ENCODE measurements around the gene PALM. TPM values are rescaled to one million over a fixed set of nuclear protein-coding genes. Genes with fewer than 3 reads are reported as not detected.

PALM gene
- total and polyA plus RNA-seq, 2 donors: 2.2 to 11.7 TPM

- no peak overlapping the region for H3K27ac ChIP-seq (ENCODE audit: low read depth in 1 of 2, low read length in 1 of 2)
- peaks cover 0 to 5% of the 10 kb centered on the region in 2 donors for H3K4me1 ChIP-seq (ENCODE audit: control insufficient read depth in 2 of 2, insufficient read depth in 2 of 2, low read length in 2 of 2)
- peaks cover 26 to 52% of the 10 kb centered on the region in 2 donors for H3K27me3 ChIP-seq (ENCODE audit: control insufficient read depth in 2 of 2, insufficient read depth in 1 of 2, low read length in 1 of 2)
- H3K36me3 ChIP-seq (ENCODE audit: control insufficient read depth in 2 of 2, insufficient read depth in 2 of 2, low read length in 1 of 2): no peaks in the 10 kb centered on the region
- WGBS: 93% methylated on average over 3 of the region's 3 CpGs
- H3K9me3 ChIP-seq (ENCODE audit: control insufficient read depth in 2 of 2, insufficient read depth in 1 of 2, low read length in 1 of 2): peaks cover 0 to 7% of the 10 kb centered on the region in 2 donors
- H3K4me3 ChIP-seq (ENCODE audit: low read length in 2 of 2): no peak overlapping the region
- no peak for DNase-seq (ENCODE audit: low read depth in 6 of 9, low spot score in 9 of 9)
Measured at GRCh38 chr19:715347-715746, 6.6 kb downstream of the PALM start.

- Histone ChIP-seq H3K9me3 (ENCODE audit: control insufficient read depth in 2 of 2, insufficient read depth in 1 of 2, low read length in 1 of 2) (peaks cover 0 to 7% of the 10 kb centered on the region in 2 donors), H3K4me1 (ENCODE audit: control insufficient read depth in 2 of 2, insufficient read depth in 2 of 2, low read length in 2 of 2) (peaks cover 0 to 5% of the 10 kb centered on the region in 2 donors), H3K36me3 (ENCODE audit: control insufficient read depth in 2 of 2, insufficient read depth in 2 of 2, low read length in 1 of 2) (no peaks in the 10 kb centered on the region), H3K27ac (ENCODE audit: low read depth in 1 of 2, low read length in 1 of 2) (no peak overlapping the region), H3K4me3 (ENCODE audit: low read length in 2 of 2) (no peak overlapping the region), H3K27me3 (ENCODE audit: control insufficient read depth in 2 of 2, insufficient read depth in 1 of 2, low read length in 1 of 2) (peaks cover 29 to 59% of the 10 kb centered on the region in 2 donors)
- DNase-seq (ENCODE audit: low read depth in 6 of 9, low spot score in 9 of 9): no peak
- 72% methylated on average over 23 of the region's 23 CpGs for WGBS
Measured at GRCh38 chr19:718251-718951, 9.7 kb downstream of the PALM start.

- peaks cover 29 to 59% of the 10 kb centered on the region in 2 donors for H3K27me3 ChIP-seq (ENCODE audit: control insufficient read depth in 2 of 2, insufficient read depth in 1 of 2, low read length in 1 of 2)
- no peak for DNase-seq (ENCODE audit: low read depth in 6 of 9, low spot score in 9 of 9)
- H3K27ac ChIP-seq (ENCODE audit: low read depth in 1 of 2, low read length in 1 of 2): no peak overlapping the region
- peaks cover 0 to 7% of the 10 kb centered on the region in 2 donors for H3K9me3 ChIP-seq (ENCODE audit: control insufficient read depth in 2 of 2, insufficient read depth in 1 of 2, low read length in 1 of 2)
- no peak overlapping the region for H3K4me3 ChIP-seq (ENCODE audit: low read length in 2 of 2)
- WGBS: 40% methylated on average over 54 of the region's 54 CpGs
- no peaks in the 10 kb centered on the region for H3K36me3 ChIP-seq (ENCODE audit: control insufficient read depth in 2 of 2, insufficient read depth in 2 of 2, low read length in 1 of 2)
- H3K4me1 ChIP-seq (ENCODE audit: control insufficient read depth in 2 of 2, insufficient read depth in 2 of 2, low read length in 2 of 2): peaks cover 0 to 5% of the 10 kb centered on the region in 2 donors
Measured at GRCh38 chr19:718991-719512, 10.3 kb downstream of the PALM start.

- no peak for DNase-seq (ENCODE audit: low read depth in 6 of 9, low spot score in 9 of 9)
- WGBS: 9% methylated on average over 79 of the region's 79 CpGs
- Histone ChIP-seq H3K27me3 (ENCODE audit: control insufficient read depth in 2 of 2, insufficient read depth in 1 of 2, low read length in 1 of 2) (peaks cover 29 to 59% of the 10 kb centered on the region in 2 donors), H3K27ac (ENCODE audit: low read depth in 1 of 2, low read length in 1 of 2) (no peak overlapping the region), H3K4me3 (ENCODE audit: low read length in 2 of 2) (no peak overlapping the region), H3K9me3 (ENCODE audit: control insufficient read depth in 2 of 2, insufficient read depth in 1 of 2, low read length in 1 of 2) (peaks cover 0 to 7% of the 10 kb centered on the region in 2 donors), H3K36me3 (ENCODE audit: control insufficient read depth in 2 of 2, insufficient read depth in 2 of 2, low read length in 1 of 2) (no peaks in the 10 kb centered on the region), H3K4me1 (ENCODE audit: control insufficient read depth in 2 of 2, insufficient read depth in 2 of 2, low read length in 2 of 2) (peaks cover 0 to 5% of the 10 kb centered on the region in 2 donors)
Measured at GRCh38 chr19:719636-720344, 11.1 kb downstream of the PALM start.

- Histone ChIP-seq H3K9me3 (ENCODE audit: control insufficient read depth in 2 of 2, insufficient read depth in 1 of 2, low read length in 1 of 2) (peaks cover 0 to 2% of the 10 kb centered on the region in 2 donors), H3K4me3 (ENCODE audit: low read length in 2 of 2) (no peak overlapping the region), H3K27me3 (ENCODE audit: control insufficient read depth in 2 of 2, insufficient read depth in 1 of 2, low read length in 1 of 2) (peaks cover 29 to 56% of the 10 kb centered on the region in 2 donors), H3K27ac (ENCODE audit: low read depth in 1 of 2, low read length in 1 of 2) (no peak overlapping the region), H3K36me3 (ENCODE audit: control insufficient read depth in 2 of 2, insufficient read depth in 2 of 2, low read length in 1 of 2) (no peaks in the 10 kb centered on the region), H3K4me1 (ENCODE audit: control insufficient read depth in 2 of 2, insufficient read depth in 2 of 2, low read length in 2 of 2) (peaks cover 0 to 5% of the 10 kb centered on the region in 2 donors)
- DNase-seq (ENCODE audit: low read depth in 6 of 9, low spot score in 9 of 9): no peak
- 21% methylated on average over 57 of the region's 58 CpGs for WGBS
Measured at GRCh38 chr19:720345-721160, 11.8 kb downstream of the PALM start.

GRCh38 chr19:722553-723101 is 13.9 kb downstream of the PALM start:
- DNase-seq (ENCODE audit: low read depth in 6 of 9, low spot score in 9 of 9): no peak
- peaks cover 0 to 5% of the 10 kb centered on the region in 2 donors for H3K4me1 ChIP-seq (ENCODE audit: control insufficient read depth in 2 of 2, insufficient read depth in 2 of 2, low read length in 2 of 2)

GRCh38 chr19:723247-723646 is 14.5 kb downstream of the PALM start:
- H3K27me3 ChIP-seq (ENCODE audit: control insufficient read depth in 2 of 2, insufficient read depth in 1 of 2, low read length in 1 of 2): peaks cover 27 to 55% of the 10 kb centered on the region in 2 donors
- peaks cover 0 to 5% of the 10 kb centered on the region in 2 donors for H3K4me1 ChIP-seq (ENCODE audit: control insufficient read depth in 2 of 2, insufficient read depth in 2 of 2, low read length in 2 of 2)
- H3K9me3 ChIP-seq (ENCODE audit: control insufficient read depth in 2 of 2, insufficient read depth in 1 of 2, low read length in 1 of 2): no peaks in the 10 kb centered on the region
- no peaks in the 10 kb centered on the region for H3K36me3 ChIP-seq (ENCODE audit: control insufficient read depth in 2 of 2, insufficient read depth in 2 of 2, low read length in 1 of 2)
- H3K27ac ChIP-seq (ENCODE audit: low read depth in 1 of 2, low read length in 1 of 2): no peak overlapping the region
- no peak for DNase-seq (ENCODE audit: low read depth in 6 of 9, low spot score in 9 of 9)
- H3K4me3 ChIP-seq (ENCODE audit: low read length in 2 of 2): no peak overlapping the region
- 91% methylated on average over 13 of the region's 13 CpGs for WGBS

More at GRCh38 chr19:722553-723101, 13.9 kb downstream of the PALM start:
- H3K27ac ChIP-seq (ENCODE audit: low read depth in 1 of 2, low read length in 1 of 2): no peak overlapping the region
- H3K4me3 ChIP-seq (ENCODE audit: low read length in 2 of 2): no peak overlapping the region
- no peaks in the 10 kb centered on the region for H3K36me3 ChIP-seq (ENCODE audit: control insufficient read depth in 2 of 2, insufficient read depth in 2 of 2, low read length in 1 of 2)
- H3K27me3 ChIP-seq (ENCODE audit: control insufficient read depth in 2 of 2, insufficient read depth in 1 of 2, low read length in 1 of 2): peaks cover 29 to 54% of the 10 kb centered on the region in 2 donors
- no peaks in the 10 kb centered on the region for H3K9me3 ChIP-seq (ENCODE audit: control insufficient read depth in 2 of 2, insufficient read depth in 1 of 2, low read length in 1 of 2)
- 57% methylated on average over 17 of the region's 17 CpGs for WGBS

GRCh38 chr19:723714-724113 is 15.0 kb downstream of the PALM start:
- DNase-seq (ENCODE audit: low read depth in 6 of 9, low spot score in 9 of 9): no peak
- H3K4me3 ChIP-seq (ENCODE audit: low read length in 2 of 2): no peak overlapping the region
- peaks cover 23 to 52% of the 10 kb centered on the region in 2 donors for H3K27me3 ChIP-seq (ENCODE audit: control insufficient read depth in 2 of 2, insufficient read depth in 1 of 2, low read length in 1 of 2)
- H3K36me3 ChIP-seq (ENCODE audit: control insufficient read depth in 2 of 2, insufficient read depth in 2 of 2, low read length in 1 of 2): no peaks in the 10 kb centered on the region
- H3K9me3 ChIP-seq (ENCODE audit: control insufficient read depth in 2 of 2, insufficient read depth in 1 of 2, low read length in 1 of 2): no peaks in the 10 kb centered on the region
- no peak overlapping the region for H3K27ac ChIP-seq (ENCODE audit: low read depth in 1 of 2, low read length in 1 of 2)
- peaks cover 0 to 5% of the 10 kb centered on the region in 2 donors for H3K4me1 ChIP-seq (ENCODE audit: control insufficient read depth in 2 of 2, insufficient read depth in 2 of 2, low read length in 2 of 2)
- 95% methylated on average over 18 of the region's 18 CpGs for WGBS
